Kidney (tissue), 14 donors: ENCODE data around the gene CACNG1. TPM values are rescaled to one million over a fixed set of nuclear protein-coding genes. Genes with fewer than 3 reads are reported as not detected.

ENCODE experiments used
- DNase-seq, 5 donors: peaks; one replicate each; pipeline ENCODE4 v3.0.0-alpha.2; 2013 to 2020
- FAIRE-seq: peaks from 2 replicates; lab custom pipeline; 2012; peaks lifted over from hg19 to GRCh38; lab: Jason Lieb, UNC
- H3K27ac ChIP-seq, 2 donors: one replicate each; pipeline ENCODE4 v1.7.0; 2013; ENCODE audit warnings: low read depth in 2 of 2, low read length in 2 of 2, inconsistent platforms in 1 of 2
- H3K27me3 ChIP-seq: one replicate; pipeline ENCODE4 v1.7.1; 2013; ENCODE audit warnings: low read length, inconsistent platforms; ENCODE audit not compliant: control insufficient read depth, insufficient read depth
- H3K36me3 ChIP-seq, 3 donors: one replicate each; pipeline versions ENCODE4 v1.7.0 to v1.7.1; 2013; ENCODE audit warnings: low read length in 3 of 3, control low read depth in 1 of 3, inconsistent platforms in 1 of 3; ENCODE audit not compliant: insufficient read depth in 3 of 3, control insufficient read depth in 2 of 3
- H3K4me1 ChIP-seq, 3 donors: one replicate each; pipeline versions ENCODE4 v1.7.0 to v1.7.1; 2013; ENCODE audit warnings: low read length in 3 of 3, inconsistent platforms in 1 of 3, low read depth in 1 of 3; ENCODE audit not compliant: control insufficient read depth in 2 of 3, insufficient read depth in 2 of 3
- H3K4me3 ChIP-seq, 3 donors: one replicate each; pipeline versions ENCODE4 v1.7.0 to v1.8.1; 2013; ENCODE audit warnings: low read length in 3 of 3, control low read depth in 1 of 3, inconsistent platforms in 1 of 3
- H3K9ac ChIP-seq, 3 donors: one replicate each; pipeline versions ENCODE4 v1.7.0 to v1.7.1; 2013; ENCODE audit warnings: low read length in 3 of 3, control low read depth in 1 of 3, inconsistent platforms in 1 of 3
- H3K9me3 ChIP-seq, 3 donors: one replicate each; pipeline versions ENCODE4 v1.7.0 to v1.7.1; 2013; ENCODE audit warnings: low read length in 3 of 3, control low read depth in 1 of 3, inconsistent platforms in 1 of 3; ENCODE audit not compliant: control insufficient read depth in 2 of 3, insufficient read depth in 1 of 3
- CTCF ChIP-seq: IDR thresholded peaks from 3 replicates; pipeline ENCODE4 v1.5.1; 2012; ENCODE audit warnings: mild to moderate bottlenecking, moderate library complexity, borderline replicate concordance; ENCODE audit not compliant: insufficient read depth; ENCODE audit errors: extremely low read depth
- intact Hi-C: fragments of 100-400 bp; cut with DNase I; formaldehyde crosslinking; loops from one replicate; pipeline ENCODE4 v1.11.1; 2022
- polyA plus RNA-seq: library from polyadenylated mRNA; stranded (reverse); fragments of 350-450 nt; fragmentation: Illumina TruSeq; extraction: RNeasy Lipid Tissue Mini Kit (QIAGEN cat#74804); gene quantifications from one replicate; pipeline ENCODE4 v1.2.3, GENCODE V29; 2014; ENCODE audit warnings: low read depth, low replicate concordance; ENCODE audit not compliant: insufficient read depth
- total RNA-seq: library from RNA; stranded (reverse); fragmentation: NEBNext Ultra II Directional; extraction: Animal tissue kit (Norgen Biotek cat#: 25700); gene quantifications from one replicate; pipeline ENCODE4 v1.2.1, GENCODE V29; 2021
- donor health status: control.
- donor health status: control.
- donor health status: control.
- donor health status: control.
- donor health status: control.
- donor health status: DM: yes; HTN: yes; CAD: no.
- donor health status: Normal renal cell carcinoma (clear cell type).

The CACNG1 gene
- total and polyA plus RNA-seq, 2 donors from 2014 or later = not detected

- Histone ChIP-seq H3K4me1 (no peaks in the 10 kb centered on the region), H3K4me3 (no peak overlapping the region), H3K36me3 (no peaks in the 10 kb centered on the region), H3K27me3 (no peaks in the 10 kb centered on the region), H3K9me3 (no peaks in the 10 kb centered on the region), H3K9ac (no peak overlapping the region), H3K27ac (no peak overlapping the region)
- intact Hi-C loops = no loop called here
- FAIRE-seq (no peak), DNase-seq (no peak)
- TF ChIP-seq CTCF = no peak
Measured at GRCh38 chr17:67032382-67032781, 12.0 kb upstream of the CACNG1 start.

DNA sequence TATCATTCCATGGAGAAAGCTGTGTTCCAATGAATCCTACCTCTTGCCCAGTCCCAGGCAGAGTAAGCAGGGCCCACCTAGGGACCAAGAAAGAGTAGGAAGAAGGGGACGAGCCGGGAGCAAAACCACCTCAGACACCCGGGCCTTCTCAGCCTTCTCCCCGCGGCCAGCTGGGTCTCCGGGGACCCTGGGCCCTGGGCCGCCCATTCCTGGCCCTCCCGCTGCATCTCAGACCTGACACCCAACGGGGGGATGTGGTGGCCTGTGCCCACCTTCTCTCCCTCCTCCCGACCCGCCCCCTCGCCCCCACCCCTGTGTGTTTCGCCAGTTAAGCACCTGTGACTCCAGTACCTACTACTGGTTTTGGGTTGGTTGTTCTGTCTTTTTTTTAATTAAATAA, 11.4 kb upstream of the CACNG1 start:
- no peak for TF ChIP-seq CTCF
- intact Hi-C loops = no loop called here
- H3K4me3 ChIP-seq = no peak overlapping the region
- DNase-seq (no peak), FAIRE-seq (no peak)
- H3K9ac ChIP-seq = no peak overlapping the region
- no peaks in the 10 kb centered on the region for H3K9me3 ChIP-seq
- H3K27ac ChIP-seq = no peak overlapping the region
- no peaks in the 10 kb centered on the region for H3K4me1 ChIP-seq
- no peaks in the 10 kb centered on the region for H3K27me3 ChIP-seq
- H3K36me3 ChIP-seq = no peaks in the 10 kb centered on the region

GRCh38 chr17:67033613-67034012, 10.7 kb upstream of the CACNG1 start:
- Histone ChIP-seq H3K4me3 (no peak overlapping the region), H3K4me1 (no peaks in the 10 kb centered on the region), H3K36me3 (no peaks in the 10 kb centered on the region), H3K9me3 (no peaks in the 10 kb centered on the region), H3K27ac (no peak overlapping the region), H3K27me3 (no peaks in the 10 kb centered on the region), H3K9ac (no peak overlapping the region)
- intact Hi-C loops = no loop called here
- TF ChIP-seq CTCF = no peak
- FAIRE-seq (no peak), DNase-seq (peak in 1 of 5 donors; percentile 55)
